ENCODE results near the gene ULK1.

GRCh38 chr12:131873293-131873692 lies 21.1 kb upstream of the ULK1 start:
- TF ChIP-seq EZH2 (IDR thresholded peaks at IDR 0.05; ENCODE audit: insufficient read depth, poor library complexity, severe bottlenecking) (no peak), EZH2phosphoT487 (IDR thresholded peaks at IDR 0.05; ENCODE audit: insufficient read depth, low read depth) (no peak)

Measured in GM23248 (cell line).